NCI-H146 (cell line): ENCODE measurements around the gene CFAP221.

Experiments
- DNase-seq: peaks from one replicate; lab custom pipeline; 2025; lab: John Stamatoyannopoulos, UW

Gene CFAP221

DNA sequence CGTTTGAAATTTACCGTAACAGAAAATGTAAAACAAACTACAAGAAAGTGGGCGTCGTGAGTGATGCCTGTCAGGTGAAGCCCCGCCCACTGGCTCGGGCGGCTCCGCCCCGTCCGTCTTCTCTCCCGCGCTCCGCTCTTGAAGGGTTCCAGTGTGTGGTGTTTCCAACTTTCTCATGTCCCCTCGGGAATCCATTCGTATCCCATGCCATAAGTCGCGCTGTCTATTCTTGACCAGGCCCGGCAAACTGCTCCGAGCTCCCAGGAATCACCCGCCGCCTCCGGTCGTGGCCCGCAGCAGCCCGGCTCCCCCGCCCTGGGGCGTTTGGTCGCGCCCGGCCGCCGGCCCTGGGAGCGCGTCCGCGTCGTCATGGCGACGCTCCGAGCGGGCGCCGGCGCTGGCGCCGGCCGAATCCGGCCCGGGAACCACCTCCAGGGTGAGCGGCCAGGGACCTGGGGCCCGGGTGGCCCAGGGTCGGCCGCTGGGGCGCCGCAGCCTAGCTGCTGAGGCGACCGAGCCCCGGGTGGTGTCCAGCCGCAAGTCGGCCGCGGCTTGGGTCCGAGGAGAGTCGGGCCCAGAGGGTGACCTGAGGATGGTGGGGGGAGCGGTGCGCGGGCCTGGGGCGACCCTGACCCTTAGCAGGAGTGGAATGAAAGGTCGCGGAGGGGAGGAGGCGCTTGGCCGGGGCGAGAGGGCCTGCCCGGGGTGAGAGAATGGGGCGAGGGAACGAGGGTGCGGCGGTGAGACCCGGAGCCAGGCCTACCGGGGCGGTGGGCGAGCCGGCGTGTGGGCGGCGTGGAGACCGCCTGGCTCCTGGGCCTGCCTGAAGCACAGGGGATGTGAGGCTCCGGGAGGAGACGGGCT, at the start of gene CFAP221:
TSS of gene CFAP221 (plus strand) at position 375 of the 864 bp plus-strand sequence. CDS start 1,683 bp downstream, outside the sequence.
- peak; percentile 64 for DNase-seq

DNA sequence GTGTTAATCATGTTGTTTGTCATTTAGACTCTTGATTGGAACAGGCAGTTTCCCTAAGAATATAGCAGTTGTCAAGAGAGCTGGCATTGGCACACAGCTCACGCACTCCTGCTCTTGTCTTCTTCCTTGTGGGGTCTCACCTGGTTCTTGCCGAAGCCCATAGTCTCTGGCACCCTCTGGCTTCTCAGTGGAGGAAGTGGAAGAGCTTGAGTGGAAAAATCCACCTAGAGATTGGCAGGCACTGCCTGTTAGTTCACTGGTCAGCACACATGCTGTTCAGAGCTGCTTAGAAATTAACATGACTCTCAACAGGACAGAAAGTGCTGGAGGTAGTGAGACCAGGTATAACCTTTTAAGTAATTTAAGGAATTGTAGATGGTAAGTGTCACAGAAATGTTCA, 48.3 kb upstream of the CFAP221 start:
- no peak for DNase-seq

DNA sequence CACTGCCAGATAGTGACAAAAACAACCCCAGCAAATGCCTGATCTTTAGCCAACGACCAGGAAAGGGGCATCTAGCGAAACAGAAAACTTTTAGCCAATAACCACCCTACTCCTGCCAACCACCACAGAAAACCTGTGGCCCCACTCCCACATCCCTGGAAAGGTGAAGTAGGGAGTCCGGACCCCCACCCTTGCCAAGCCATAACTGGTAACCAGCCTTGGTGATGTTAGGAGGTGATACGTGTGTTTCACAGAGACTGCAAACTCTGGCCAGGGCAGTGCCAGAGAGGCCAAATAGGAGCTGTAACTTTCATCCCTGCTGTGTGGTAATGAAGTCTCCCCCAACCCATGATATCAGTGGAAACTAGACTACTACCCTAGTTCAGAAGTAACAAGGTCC, 47.6 kb upstream of the CFAP221 start:
- DNase-seq: no peak

DNA sequence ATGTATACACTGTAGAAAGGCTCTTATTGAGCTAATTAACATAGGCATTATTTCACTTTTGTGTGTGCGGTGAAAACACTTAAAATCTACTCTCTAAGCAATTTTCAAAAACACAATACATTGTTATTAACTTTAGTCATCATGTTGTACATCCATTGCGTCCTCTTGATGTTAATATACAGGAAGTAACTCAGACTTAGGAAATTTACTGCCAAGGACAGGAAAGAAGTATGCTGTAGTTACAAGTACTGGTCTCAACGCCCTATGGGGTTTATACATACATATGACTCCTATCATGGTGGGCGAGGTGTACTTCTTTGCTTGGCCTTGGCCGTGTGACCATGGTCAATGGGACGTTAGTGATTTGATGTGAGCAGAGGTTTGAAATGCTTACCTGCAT, 35.5 kb upstream of the CFAP221 start:
- DNase-seq: no peak

DNA sequence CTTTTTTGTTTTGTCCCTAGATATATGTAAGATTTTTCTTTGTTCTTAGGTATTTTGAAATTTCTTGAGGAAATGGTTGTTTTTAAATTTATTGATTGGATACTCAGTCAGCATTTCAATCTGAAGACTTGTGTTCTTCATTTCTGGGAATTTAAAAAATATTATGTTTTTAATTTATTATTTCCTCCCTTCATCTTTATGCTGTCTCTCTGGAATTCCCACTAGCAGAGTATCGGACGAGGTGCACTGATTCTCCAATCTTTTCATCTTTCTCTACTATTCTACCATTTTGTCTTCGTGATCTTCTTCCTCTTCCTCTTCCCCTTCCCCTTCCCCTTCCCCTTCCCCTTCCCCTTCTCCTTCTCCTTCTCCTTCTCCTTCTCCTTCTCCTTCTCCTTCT, 32.3 kb upstream of the CFAP221 start:
- DNase-seq: no peak

DNA sequence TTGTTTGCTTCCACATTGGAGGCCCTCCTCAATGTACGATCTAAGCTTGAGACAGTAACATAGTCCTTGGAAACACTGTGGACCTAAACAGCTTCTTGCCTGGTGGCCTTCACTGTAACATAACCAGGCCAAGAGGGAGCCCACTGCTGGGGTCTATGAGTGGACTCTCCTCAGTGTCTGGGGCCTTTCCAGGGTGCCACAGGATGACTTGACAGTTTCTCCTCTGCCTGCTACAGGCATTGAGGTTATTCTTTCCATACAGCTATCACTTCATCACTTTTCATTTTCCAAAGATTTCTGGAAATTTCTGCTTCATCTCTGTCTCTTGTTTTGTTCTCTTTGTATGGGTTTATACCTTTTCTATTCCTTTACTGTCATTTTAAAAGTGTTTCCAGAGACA, 31.3 kb upstream of the CFAP221 start:
- DNase-seq: no peak

DNA sequence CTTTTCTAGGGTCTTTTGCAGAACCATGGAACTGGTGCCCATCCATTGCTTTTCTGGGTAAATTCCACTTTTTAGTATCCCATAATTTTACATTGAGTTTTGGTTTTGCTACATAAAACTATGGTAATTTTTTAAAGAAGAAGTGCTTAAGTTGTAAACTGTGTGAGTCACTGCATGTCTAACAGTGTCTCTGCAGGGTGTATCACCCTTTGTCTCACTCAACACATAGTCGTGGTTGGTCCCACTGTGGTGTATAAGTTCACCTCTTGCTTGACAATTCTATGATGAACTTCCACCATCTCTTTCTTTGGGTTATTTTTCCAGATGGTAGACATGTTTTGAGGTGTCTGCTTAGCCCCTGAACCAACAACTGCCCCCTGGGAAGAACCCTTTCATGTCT, 30.4 kb upstream of the CFAP221 start:
- no peak for DNase-seq

DNA sequence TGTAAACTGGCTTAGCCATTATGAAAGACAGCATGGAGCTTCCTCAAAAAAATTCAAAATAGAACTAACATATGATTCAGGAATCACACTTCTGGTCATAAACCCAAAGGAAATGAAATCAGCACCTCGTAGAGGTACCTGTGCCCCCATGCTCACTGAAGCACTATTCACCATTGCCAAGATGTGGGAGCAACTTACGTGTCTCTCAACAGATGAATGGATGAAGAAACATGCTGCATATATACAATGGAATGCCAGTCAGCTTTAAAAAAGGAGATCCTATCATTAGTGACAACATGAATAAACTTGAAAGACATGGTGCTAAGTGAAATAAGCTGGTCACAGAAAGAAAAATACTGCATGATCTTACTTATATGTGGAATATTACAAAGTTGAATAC, 28.1 kb upstream of the CFAP221 start:
- no peak for DNase-seq

DNA sequence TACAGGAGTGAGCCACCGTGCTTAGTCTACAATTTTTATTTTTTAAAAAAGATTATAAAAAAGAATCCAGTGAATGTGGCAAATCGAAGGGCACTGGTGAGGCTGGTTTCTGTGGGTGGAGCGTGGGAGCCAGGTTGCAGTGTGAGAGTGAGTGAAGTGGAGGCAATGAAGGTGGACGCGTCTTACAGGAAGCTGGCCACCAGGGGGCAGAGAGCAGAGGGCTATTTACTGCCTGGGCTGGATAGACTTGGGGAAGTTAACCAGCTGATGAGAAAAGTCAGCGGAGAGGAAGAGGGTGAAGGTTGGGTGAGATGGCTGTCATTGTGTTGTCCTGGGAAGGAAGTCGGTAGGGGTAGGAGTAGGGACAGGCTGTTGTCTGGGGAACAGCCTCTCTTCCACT, 26.8 kb upstream of the CFAP221 start:
- DNase-seq: peak; percentile 8

DNA sequence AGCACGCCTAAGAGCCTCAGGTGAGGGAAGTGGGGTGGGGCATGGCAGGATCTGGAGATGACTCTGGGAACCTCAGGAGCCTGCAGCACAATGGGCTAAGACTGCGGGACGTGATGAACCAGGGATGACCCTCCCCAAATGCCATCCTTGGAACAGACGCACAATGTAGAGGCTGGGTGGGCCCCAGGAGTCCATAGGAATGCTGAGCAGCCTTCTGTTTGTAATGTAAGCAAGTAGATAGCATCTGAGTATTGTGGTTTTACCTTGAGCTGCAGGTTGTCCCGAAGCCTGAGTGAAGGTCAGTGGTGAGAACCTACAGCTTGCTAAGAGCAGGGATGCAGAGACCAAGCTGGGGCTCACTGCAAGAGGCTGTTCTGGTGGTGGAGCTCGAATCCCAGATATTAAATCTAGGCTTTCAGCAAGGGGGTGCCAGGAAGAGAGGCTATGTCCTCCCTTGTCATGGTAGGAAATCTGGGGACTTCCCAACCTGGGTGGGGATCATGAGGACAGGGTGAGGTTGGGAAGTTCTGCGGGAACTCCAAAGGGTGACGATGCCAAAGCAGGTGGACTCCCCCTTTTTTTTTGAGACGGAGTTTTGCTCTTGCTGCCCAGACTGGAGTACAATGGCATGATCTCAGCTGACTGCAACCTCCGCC, 25.7 kb upstream of the CFAP221 start:
- DNase-seq: no peak

DNA sequence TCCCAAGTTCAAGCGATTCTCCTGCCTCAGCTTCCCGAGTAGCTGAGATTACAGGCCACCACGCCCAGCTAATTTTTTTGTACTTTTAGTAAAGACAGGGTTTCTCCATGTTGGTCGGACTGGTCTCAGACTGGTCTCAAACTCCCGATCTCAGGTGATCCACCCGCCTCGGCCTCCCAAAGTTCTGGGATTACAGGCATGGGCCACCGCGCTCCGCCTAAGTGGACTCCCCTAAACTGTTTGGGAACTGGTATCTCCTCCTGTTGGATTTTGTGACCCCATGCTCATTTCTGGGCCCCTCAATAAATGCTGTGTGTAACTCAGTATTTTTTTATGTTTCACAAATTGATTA, 25.2 kb upstream of the CFAP221 start:
- no peak for DNase-seq

DNA sequence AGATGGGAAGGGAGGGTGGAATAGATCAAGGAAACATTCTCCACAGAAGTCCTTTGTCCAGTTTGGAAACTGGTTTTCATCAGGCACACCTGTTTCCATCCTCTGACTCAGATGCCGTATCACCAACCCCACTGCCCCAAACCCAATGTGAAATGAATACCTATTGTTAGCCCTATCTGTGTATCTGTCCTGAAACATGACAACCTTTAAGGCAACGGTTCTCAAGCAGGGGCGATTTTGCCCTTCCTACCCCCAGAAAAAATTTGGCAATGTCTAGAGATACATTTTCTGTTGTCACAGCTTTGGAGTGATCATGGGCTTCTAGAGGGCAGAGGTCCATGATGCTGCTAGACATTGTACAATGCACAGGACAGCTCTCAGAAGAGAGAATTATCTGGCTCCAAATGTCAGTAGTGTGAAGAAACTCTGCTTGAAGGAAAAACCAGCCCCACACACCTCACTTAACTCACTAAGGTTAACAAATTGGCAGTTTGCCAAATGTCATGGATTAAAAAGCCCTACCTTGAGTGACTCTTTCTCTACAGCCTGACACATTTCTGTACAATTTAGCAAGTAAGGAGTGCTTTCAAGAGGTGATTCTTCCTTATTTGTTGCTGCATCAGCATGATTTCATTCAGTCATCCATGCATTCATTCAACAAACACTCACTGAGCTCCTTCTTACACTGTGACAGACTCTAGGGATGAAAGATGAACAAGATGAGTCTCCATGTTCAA, 23.4 kb upstream of the CFAP221 start:
- no peak for DNase-seq

DNA sequence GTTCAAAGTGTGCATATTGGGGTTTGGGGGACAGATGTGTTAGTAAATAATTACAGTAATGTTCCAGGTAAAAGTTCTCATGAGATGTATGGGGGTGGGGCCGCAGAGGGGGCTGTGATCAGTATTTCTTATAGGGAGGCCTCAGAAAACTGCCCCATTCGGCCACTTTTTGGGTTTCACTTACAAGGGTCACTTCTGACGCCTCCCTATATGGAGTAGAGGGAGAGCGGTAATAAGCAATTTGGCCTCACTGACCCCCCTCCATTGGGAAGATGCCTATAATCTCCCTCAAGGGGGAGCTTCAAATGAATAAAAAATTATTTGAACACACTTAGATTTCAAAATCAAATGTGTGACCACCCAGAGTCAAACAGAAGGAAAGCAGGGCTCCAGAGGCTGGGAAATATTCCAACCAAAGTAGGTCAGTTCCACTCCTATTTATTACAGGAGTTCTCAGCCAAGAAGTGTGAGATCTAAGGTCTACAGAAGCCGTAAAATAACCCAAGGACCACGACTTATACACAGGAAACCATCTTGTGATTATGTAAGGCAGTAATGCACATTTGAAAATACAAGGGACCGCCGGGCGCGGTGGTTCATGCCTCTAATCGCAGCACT, 22.7 kb upstream of the CFAP221 start:
- DNase-seq: no peak

DNA sequence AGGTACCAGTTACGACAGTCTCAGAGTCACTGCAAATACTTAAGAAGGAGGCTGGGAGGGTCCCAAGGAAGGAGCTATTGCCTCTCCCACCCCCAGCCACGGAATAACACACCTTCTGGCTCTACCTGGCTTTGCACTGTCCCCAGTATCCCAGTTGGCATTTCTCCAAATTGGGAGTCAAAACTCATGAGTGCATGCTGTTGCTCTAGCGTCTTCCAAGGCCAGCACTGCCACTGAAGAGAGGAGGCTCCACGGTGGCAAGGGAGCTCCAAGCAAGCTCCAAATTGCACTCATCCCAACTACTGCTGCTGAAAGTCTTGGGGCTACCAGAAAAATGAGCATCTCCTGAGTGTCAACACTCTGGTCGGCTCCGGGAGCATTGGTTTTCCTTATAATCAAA, 21.6 kb upstream of the CFAP221 start:
- DNase-seq: no peak

DNA sequence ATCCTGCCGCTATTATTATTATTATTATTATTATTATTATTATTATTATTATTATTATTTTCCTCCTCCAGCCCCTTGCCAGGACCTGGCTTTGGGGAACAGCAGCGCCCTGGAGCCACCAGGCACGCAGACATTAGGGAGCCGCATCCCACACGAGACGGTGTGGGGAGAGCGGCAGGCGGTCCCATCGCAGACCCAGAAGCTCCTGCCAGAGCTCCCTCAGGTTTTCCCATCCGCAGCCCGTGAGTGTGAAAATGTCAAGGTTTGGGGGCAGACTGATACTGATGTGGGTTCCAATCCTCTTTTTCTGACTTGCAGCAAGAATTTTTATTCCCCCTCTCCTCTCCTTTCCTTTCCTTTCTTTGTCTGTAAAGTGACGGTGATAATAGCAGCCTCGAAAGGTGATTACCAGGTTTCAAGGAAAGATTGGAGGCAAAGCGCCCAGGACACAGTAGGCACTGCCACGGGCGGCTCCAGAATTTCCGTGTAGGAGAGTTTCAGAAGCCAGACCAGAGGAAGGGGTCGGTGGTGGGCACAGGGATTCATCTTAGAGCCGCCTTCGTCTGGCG, 20.8 kb upstream of the CFAP221 start:
- no peak for DNase-seq

DNA sequence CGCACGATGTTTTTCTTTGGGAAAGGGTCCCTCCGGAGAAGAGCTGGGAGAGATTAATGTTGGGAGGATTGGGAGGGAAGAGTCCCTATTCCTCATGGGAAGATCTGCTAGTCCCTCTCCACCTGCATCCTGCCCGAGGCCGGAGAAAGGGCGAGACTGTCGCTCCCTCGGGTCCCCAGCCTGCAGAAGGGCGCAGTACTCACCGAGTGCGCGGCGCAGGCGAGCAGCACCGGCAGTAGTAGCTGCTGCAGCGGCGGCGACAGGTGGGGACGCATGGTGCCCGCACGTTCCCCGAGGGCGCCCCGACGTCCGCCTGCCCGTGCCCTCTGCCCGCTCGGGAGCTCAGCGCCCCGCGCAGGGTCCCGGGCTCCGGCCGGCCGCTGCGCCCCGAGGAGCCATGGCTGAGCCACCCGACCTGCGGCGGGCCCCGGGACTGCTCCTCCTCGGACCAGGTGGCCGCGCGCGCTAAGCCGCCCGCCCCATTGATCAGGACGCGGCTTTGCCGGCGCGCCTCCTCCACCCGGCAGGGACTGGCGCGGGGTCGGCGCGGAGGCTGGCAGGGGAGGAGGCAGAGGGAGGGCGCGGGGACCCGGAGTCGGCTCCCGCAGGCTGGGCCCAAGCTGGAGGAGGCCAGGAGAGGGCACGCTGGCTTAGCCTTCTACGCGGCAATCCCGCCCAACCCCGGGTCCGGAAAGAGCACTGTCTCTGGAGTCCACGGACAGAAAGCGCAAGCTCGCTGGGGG, 20.1 kb upstream of the CFAP221 start, which contains the start of gene SCTR:
TSS of gene SCTR (minus strand) at position 532 of the 743 bp plus-strand sequence. CDS start at position 275, 257 bp downstream.
- no peak for DNase-seq

DNA sequence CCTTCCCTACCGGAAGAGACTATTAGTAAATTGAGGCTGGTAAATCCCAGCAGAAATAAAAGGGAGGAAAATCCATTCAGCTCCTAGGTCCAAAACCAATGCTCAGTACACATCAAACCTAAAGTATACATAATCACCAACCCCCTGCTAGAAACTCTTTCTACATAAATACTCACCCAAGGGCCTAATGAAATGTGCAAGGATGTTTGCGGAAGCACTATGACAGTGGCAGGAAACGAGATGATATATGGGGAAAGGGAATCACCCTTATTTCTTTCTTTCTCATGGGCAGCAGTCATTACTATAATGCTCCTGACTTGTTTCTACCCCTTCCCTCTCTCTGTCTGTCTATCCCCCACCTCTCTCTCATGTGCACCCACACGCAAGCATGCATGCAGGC, 18.6 kb upstream of the CFAP221 start:
- no peak for DNase-seq

DNA sequence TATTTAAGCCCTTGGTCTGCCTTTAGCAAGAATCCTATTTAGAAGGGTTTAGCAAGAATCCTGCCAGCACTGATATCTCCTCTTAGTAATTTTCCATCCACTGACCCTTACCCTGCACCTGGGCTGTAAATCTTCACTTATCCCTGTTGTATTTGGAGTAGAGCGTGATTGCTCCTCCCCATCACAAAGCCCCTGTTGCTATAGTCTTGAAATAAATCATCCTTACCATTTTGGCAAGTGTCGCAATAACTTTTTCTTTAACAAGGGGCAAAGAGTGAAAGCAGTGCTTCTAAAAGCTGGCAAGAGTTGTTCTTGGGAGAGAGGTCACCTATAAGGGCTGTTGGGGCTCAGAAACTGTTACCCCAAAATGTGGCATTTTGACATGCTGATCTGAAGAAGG, 16.2 kb upstream of the CFAP221 start:
- no peak for DNase-seq

DNA sequence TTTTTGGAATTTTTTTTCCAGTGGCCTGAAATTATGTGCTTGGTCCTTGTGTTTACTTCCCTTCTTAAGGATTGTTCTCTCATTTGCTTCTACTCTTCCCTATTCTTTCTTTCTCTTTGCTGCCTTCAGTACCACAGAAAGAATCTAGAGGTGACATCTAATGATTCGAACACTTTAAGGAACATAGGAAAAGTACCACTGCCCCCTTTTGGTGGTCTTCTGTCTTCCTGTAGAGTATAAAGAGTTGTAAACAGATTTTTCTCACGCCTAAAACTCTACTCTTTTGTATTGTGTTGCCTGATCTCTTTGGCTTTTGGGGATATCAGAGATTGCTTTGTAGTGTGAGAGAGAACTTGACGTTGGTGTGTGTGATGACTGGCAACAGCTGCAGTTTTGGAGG, 13.0 kb upstream of the CFAP221 start:
- DNase-seq: no peak

DNA sequence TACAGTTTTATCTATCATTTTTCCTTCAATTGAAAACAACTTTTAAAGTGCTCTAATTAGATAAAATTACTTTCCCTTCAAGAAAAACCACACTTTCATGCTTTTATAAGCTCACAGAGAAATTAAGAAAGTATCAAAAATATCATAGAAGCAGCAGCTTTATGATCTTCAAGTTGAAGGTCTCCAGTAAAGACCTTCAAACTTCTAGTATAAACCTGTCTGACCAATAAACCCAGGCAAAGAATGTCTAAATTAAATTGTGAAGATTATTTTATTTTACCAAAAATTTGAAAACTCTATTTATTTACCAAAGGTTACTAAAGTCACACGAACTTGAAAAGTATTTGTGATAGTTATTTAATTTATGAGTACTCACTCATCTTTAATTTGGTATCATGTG, 10.7 kb upstream of the CFAP221 start:
- DNase-seq: no peak

DNA sequence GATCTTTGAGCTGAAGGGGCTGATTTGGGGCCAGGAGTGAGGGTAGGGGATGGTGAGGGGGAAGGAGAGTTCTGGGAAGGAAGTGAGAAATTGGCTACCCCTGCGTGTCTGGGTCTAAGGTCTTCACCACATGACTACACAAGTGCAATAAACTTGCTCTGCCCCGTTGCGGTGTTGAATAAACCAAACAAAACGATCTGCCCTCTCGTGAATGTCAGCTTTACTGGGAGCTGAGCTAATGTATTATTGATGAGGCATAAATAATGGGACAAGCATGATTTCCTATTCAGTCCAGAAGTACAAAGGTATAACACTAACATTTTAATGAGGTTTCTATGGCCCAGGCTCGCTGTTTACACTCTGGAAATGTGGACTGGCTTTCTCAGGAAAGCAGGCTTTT, 8.0 kb upstream of the CFAP221 start:
- DNase-seq: no peak
